Hematopoietic multipotent progenitor cell (in vitro differentiated cells): ENCODE results near the gene CNPPD1. TPM values are rescaled to one million over a fixed set of nuclear protein-coding genes. Genes with fewer than 3 reads are reported as not detected.

Experiments
- DNase-seq, 3 donors: peaks; one replicate each; pipeline ENCODE4 v3.0.0-alpha.2; 2011 to 2015; ENCODE audit warnings: low read depth in 2 of 3, low spot score in 2 of 3
- total RNA-seq: library from RNA; depleted of rRNA; stranded (reverse); fragments of >200 nt; gene quantifications from one replicate; pipeline ENCODE4 v1.2.3, GENCODE V29; 2012

The CNPPD1 gene
- total RNA-seq, 1 donor = 60.1 TPM

GRCh38 chr2:219163156-219163555 lies 13.6 kb downstream of the CNPPD1 start:
- DNase-seq = no peak

- DNase-seq = peak in 1 of 3 donors; percentile 8
Observed at GRCh38 chr2:219161097-219161496, 15.6 kb downstream of the CNPPD1 start.

- peak; percentile 92 to 97 (median 95) for DNase-seq
Observed at GRCh38 chr2:219160186-219161017, 16.3 kb downstream of the CNPPD1 start, which contains the start of gene NHEJ1. NHEJ1 (minus strand) TSS chr2:219160815; CDS start chr2:219158362, 2,453 bp downstream.

GRCh38 chr2:219159771-219160185 lies 16.9 kb downstream of the CNPPD1 start:
- no peak for DNase-seq

GRCh38 chr2:219158586-219158985 lies 18.1 kb downstream of the CNPPD1 start:
- DNase-seq = no peak

DNA sequence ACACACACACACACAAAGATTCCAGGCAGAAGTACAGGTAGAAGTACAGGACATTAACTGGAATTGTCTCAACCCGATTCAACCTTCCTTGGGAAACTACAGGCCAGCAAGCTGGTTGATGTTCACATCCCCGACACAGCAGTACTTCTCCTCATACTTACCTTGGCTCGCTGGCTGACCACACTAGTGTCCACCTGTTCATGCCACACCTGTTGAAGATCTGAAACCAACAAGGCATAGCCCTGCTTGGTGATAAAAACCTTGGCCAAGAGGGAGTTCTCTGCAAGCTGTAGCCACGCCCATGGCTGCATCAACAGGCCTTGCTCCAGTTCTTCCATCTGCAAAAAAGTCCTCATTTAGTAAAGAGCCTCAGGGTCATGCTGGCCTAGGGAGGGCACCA lies 18.7 kb downstream of the CNPPD1 start:
- DNase-seq = no peak

- DNase-seq = no peak
Observed at GRCh38 chr2:219157396-219157795, 19.3 kb downstream of the CNPPD1 start.

- DNase-seq = peak in 2 of 3 donors; percentile 61 to 83
Observed at GRCh38 chr2:219155054-219155644, 21.6 kb downstream of the CNPPD1 start.

- DNase-seq = no peak
Observed at GRCh38 chr2:219149667-219150066, 27.1 kb downstream of the CNPPD1 start.

DNA sequence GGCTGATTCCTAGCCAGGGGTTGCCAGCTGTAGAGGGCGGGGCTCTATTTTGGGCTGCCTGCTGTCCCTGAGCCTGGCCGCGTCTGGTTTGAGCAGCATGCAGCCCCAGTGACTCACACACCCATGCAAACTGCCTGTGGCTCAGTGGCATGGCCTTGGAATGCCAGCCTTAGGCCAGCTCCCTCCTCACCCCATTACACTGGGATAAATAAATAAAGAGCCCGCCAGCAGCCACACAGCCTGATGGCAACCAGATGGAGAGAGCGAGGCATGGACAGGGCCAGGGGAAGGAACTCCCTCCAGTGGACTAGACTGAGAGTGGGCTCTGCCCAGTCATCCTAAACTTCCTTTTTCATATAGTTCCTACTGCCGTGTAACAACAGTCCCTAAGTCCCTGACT lies 34.4 kb downstream of the CNPPD1 start:
- DNase-seq = no peak

DNA sequence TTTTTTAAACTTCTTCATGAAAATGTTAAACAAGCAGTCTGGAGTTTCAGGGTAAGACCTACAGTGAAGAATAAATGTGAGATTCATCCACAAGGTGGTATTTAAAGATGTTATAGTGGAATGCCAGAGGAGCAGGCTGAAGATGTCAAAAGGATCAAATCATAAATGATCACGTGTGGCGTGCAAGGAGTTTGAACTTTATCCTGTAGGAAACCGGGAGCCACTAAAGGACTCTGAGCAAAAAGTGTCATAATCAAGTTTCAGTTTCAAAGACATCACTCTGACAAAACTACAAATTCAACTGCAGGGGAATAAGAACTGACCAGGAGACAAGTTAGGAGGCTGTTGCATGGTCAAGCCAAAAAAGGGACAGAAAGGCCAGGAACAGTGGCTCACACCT lies 36.0 kb downstream of the CNPPD1 start:
- DNase-seq = no peak

DNA sequence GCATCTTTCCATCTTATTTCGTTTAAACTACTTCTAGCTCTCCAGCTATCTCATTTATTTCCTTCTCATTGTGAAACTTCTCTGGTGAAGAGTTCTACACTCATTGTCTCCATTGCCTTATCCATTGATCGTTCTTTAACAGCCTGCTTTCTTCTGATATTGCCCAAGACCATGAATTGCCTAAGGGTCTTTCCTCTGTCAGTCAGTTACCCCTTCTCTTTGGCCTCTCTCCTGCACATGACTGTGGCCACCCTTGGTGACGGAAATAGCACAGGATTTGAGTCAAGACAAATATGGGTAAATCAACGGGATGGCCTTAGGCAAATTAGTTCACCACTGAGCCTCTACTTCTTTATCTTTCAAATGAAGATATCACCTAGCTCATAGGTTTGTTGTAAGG lies 42.7 kb downstream of the CNPPD1 start:
- no peak for DNase-seq

- DNase-seq = no peak
Observed at GRCh38 chr2:219131744-219132143, 45.0 kb downstream of the CNPPD1 start.

GRCh38 chr2:219131327-219131726 lies 45.4 kb downstream of the CNPPD1 start:
- no peak for DNase-seq

DNA sequence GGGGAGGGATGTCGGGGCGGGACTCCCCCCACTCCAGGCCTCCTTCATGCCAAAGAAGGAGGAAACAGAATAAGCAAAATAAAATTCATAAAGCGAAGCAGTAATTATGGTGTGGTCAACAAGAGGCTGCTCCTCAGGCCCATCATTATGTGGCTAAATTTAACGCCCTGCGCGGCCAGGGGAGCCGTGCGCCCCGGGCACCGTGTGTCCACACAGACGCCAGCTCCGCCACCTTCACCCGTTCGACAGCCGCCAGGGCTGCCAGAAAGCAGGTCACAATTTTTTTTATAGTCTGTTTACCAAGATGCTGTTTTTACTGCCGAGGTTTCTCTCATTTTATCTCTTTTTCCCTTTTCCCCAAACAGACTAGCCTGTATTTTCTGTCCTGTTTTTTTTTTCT lies 47.1 kb downstream of the CNPPD1 start:
- no peak for DNase-seq

- DNase-seq = peak in 1 of 3 donors; percentile 36
Observed at GRCh38 chr2:219128396-219128795, 48.3 kb downstream of the CNPPD1 start.

DNA sequence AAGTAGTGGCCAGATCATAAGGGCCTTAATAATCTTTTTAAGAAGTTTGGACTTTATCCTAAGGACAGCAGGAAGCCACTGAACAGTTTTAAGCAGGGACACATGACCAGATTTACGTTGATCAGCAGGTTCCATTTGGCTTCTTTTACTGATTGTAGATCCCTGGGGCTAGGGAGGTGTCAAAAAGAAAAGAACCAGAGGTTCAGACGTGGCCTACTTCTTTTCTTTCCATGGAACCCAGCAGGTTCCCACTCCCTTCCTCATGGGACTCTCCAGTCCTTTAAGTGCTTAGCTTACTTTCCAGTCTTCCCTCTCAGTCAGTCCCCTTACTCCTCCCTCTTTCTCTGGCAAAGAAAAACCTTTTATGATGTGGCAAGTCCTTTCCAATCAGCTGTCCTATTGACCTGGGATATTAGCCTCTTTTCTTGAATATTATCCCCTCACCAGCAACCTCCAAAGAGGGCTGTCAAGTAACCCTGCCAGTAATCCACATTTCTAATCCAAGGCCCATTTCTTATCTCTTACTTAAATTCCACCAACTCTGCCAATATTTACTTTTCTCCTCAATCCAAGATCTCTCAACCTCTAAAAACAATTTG lies 49.6 kb downstream of the CNPPD1 start:
- DNase-seq = no peak

DNA sequence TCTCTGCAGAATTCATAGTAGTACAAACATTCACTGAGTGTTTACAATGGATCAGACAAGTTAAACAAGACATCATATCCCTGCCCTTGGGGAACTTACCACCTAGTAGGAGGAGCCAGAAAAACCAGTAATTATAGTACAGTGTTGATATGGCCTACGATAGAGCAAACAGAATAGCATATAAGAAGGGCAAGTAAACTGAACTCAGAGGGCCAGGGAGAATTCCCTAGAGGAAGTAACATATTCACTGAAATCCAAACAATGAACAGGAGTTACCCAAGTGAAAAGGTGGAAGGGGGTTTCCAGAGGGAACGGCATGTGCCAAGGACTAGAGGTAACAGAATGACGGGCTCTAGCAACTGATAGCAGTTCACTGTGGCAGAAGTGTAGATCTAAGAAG lies 50.2 kb downstream of the CNPPD1 start:
- DNase-seq = no peak

GRCh38 chr2:219125886-219126270 lies 50.8 kb downstream of the CNPPD1 start:
- DNase-seq = no peak

DNA sequence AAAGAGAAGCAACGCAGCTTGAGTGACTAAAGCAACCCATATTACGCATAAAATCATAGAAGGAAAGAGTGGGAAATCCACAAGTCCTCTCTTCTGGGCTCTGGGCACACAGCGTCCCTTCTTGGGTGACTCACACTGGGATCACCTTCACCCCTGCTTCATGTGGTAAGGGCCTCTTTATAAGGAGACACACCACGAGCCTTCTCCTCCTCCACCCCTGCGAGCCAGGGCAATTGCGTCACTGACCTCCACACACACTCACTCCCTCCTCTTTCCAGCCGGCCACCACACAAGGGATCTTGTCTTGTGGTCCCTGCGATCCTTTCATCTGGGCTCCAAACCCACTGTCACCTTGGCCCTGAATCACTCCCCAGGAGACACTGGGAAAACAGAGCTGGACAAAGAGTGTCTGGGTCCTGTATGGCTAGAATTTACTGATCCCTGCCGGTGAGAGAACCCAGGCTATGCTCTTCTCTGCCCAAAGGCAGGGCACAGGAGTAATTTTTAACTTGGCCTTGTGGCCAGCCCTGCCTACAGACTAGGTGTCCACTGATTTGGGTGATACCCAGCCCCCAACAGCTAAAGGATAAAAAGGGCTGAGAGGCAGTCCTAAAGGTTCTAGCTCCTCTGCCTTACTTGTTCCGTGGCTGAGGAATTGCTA lies 51.4 kb downstream of the CNPPD1 start:
- DNase-seq = no peak

GRCh38 chr2:219124381-219125110 lies 52.2 kb downstream of the CNPPD1 start:
- no peak for DNase-seq
